ENCODE measurements around the gene NR3C2.

NR3C2 gene

GRCh38 chr4:148159793-148160192, 282.4 kb downstream of the NR3C2 start:
- TF ChIP-seq CTCF (IDR thresholded peaks at IDR 0.05), result no peak

GRCh38 chr4:148154769-148155168, 287.4 kb downstream of the NR3C2 start:
- no peak for TF ChIP-seq CTCF (IDR thresholded peaks at IDR 0.05)

- TF ChIP-seq CTCF (IDR thresholded peaks at IDR 0.05), result 0 out of 2 replicates have a peak, but pooled peaks have one; percentile 22
These were observed 289.2 kb downstream of the NR3C2 start for GRCh38 chr4:148152868-148153625.

GRCh38 chr4:148151806-148152205, 290.4 kb downstream of the NR3C2 start:
- no peak for TF ChIP-seq CTCF (IDR thresholded peaks at IDR 0.05)

GRCh38 chr4:148145475-148145874, 296.7 kb downstream of the NR3C2 start:
- no peak for TF ChIP-seq CTCF (IDR thresholded peaks at IDR 0.05)

- TF ChIP-seq CTCF (IDR thresholded peaks at IDR 0.05), result no peak
These were observed 299.0 kb downstream of the NR3C2 start for GRCh38 chr4:148143174-148143573.

GRCh38 chr4:148141501-148141900, 300.7 kb downstream of the NR3C2 start:
- TF ChIP-seq CTCF (IDR thresholded peaks at IDR 0.05), result no peak

- no peak for TF ChIP-seq CTCF (IDR thresholded peaks at IDR 0.05)
These were observed 315.4 kb downstream of the NR3C2 start for GRCh38 chr4:148126825-148127224.
